Measurements from ENCODE around the gene MGAT4A.
"Not testable (repeated sequence)": the region's sequence is repeated elsewhere in the genome, so short reads cannot be mapped to it uniquely, and the experiment has no call there.

Gene MGAT4A

DNA sequence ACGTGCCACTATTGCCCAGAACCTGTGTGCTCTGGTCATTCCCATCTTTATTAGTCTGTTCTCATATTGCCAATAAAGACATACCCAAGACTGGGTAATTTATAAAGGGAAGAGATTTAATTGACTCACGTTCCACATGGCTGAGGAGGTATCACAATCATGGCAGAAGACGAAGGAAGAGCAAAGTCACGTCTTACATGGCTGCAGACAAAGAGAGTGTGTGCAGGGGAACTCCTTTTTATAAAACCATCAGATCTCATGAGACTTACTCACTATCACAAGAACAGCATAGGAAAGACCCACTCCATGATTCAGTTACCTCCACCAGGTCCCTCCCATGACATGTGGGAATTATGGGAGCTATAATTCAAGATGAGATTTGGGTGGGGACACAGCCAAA, 21.8 kb upstream of the MGAT4A start:
- not testable (repeated sequence) for H3K4me3 ChIP-seq (ENCODE audit: low read length); H3K27ac ChIP-seq (ENCODE audit: low read depth, low read length); H3K27me3 ChIP-seq (ENCODE audit: control insufficient read depth, insufficient read depth, low read length); H3K36me3 ChIP-seq (ENCODE audit: control insufficient read depth, insufficient read depth, low read length); H3K9ac ChIP-seq (ENCODE audit: low read length); H3K4me1 ChIP-seq (ENCODE audit: control insufficient read depth, insufficient read depth, low read length)

DNA sequence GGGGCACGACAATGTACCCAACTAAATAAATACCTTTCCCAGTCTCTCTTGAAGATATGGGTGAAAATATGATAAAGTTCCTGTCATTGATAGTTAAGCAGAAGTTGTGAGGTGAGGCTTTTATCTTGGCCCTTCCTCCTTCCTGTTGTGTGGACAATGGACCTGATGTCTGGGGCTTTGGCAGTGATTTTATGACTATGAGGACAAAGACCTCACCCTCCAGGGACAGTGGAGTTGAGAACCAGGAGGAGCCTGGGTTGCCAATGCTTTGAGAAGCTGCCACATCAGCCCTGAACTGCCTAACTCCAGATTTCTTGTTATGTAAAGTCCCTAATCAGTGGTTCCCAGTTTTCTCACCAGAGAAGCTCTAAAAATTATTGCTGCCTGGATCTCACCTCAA, 20.8 kb upstream of the MGAT4A start:
- Histone ChIP-seq H3K4me3 (ENCODE audit: low read length) (no peak overlapping the region), H3K36me3 (ENCODE audit: control insufficient read depth, insufficient read depth, low read length) (no peaks in the 10 kb centered on the region), H3K9ac (ENCODE audit: low read length) (no peak overlapping the region), H3K4me1 (ENCODE audit: control insufficient read depth, insufficient read depth, low read length) (no peaks in the 10 kb centered on the region), H3K27ac (ENCODE audit: low read depth, low read length) (no peak overlapping the region), H3K27me3 (ENCODE audit: control insufficient read depth, insufficient read depth, low read length) (no peaks in the 10 kb centered on the region)

DNA sequence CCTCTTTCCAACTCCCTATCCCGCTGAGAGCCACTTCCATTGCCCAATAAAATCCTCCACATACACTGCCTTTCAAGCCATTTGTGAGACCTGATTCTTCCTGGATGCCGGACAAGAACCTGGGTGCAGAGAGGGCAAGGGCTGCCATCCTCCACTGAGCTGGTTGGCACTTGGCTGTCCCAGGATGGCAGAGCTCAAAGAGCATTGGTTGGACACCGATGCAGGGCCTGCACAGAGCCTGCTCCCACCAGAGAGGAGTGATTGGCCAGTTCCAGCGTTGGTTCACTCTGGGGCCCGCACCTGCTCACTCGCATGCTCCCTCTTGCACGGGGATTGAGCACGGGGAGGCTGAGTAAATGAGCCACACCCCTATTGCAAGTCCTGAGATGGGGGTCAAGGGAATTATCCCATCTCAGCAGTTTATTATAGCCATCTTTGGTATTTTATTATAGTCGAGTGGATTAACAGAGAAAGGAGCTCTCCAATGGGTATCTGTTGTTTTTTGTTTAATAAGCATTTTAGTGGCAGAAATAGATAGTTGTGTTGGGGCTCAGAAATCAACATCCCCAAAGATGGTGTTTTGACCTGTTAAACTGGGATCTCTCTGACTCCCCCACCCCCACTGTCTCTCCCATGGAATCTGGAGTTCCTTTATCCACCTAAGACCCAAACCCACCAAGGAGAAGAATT, 19.8 kb upstream of the MGAT4A start:
- Histone ChIP-seq H3K27me3 (ENCODE audit: control insufficient read depth, insufficient read depth, low read length) (no peaks in the 10 kb centered on the region), H3K36me3 (ENCODE audit: control insufficient read depth, insufficient read depth, low read length) (no peaks in the 10 kb centered on the region), H3K9ac (ENCODE audit: low read length) (no peak overlapping the region), H3K27ac (ENCODE audit: low read depth, low read length) (no peak overlapping the region), H3K4me3 (ENCODE audit: low read length) (no peak overlapping the region), H3K4me1 (ENCODE audit: control insufficient read depth, insufficient read depth, low read length) (no peaks in the 10 kb centered on the region)

DNA sequence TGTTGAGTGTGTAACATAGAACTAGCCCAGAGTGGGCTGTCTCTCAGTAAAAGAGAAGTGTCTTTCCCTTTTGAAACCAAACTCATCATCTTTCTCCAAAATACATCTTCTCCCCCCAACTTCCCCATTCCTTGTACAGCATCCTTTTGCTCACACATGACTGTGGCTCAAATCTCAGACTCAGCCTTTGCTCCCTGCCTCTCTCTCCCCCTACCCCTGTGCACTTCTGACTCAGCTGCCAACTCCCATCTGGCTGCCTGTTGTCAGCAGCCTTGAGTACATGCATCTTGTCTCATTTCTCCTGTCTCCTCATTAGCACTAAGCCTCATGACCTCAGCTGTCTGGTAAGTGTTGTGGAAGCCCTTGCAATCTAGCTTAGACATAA, 18.1 kb upstream of the MGAT4A start:
- H3K27ac ChIP-seq (ENCODE audit: low read depth, low read length) = no peak overlapping the region
- no peak overlapping the region for H3K4me3 ChIP-seq (ENCODE audit: low read length)
- H3K36me3 ChIP-seq (ENCODE audit: control insufficient read depth, insufficient read depth, low read length) = no peaks in the 10 kb centered on the region
- H3K9ac ChIP-seq (ENCODE audit: low read length) = no peak overlapping the region
- no peaks in the 10 kb centered on the region for H3K4me1 ChIP-seq (ENCODE audit: control insufficient read depth, insufficient read depth, low read length)
- no peaks in the 10 kb centered on the region for H3K27me3 ChIP-seq (ENCODE audit: control insufficient read depth, insufficient read depth, low read length)

DNA sequence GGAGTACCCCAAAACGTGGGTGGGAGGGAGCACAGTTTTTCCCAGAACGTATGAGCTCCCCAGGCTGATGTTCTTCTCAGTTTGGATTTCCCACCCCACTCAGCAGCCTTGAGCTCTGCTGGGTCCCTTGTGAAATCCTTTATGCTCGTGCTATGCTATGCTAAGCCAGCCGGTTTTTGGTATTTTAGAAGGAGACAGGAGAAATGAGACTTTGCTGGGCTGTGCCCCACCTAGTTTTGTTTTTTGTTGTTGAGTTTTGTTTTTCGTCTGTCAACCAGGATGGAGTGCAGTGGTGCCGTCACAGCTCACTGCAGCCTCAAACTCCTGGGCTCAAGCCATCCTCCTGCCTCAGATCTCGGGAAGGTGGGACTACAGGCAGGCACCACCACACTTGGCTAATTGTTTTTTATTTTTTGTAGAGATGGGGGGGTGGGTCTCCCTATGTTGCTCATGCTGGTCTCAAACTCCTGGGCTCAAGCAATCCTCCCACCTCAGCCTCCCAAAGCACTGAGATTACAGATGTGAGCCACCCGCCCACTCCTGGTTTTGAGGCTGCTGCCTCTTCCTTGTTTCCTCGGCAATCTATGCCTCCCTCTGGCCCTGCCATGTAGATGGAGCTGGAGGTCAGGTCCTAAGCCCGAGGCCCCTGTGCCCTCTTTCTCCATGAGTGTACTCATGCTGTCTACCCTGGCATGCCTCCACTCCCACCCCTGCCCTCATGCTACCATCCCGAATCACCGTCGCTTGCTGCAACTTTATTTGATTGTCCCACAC, 17.5 kb upstream of the MGAT4A start:
- H3K27ac ChIP-seq (ENCODE audit: low read depth, low read length) = no peak overlapping the region
- no peak overlapping the region for H3K4me3 ChIP-seq (ENCODE audit: low read length)
- H3K27me3 ChIP-seq (ENCODE audit: control insufficient read depth, insufficient read depth, low read length) = no peaks in the 10 kb centered on the region
- no peak overlapping the region for H3K9ac ChIP-seq (ENCODE audit: low read length)
- no peaks in the 10 kb centered on the region for H3K4me1 ChIP-seq (ENCODE audit: control insufficient read depth, insufficient read depth, low read length)
- H3K36me3 ChIP-seq (ENCODE audit: control insufficient read depth, insufficient read depth, low read length) = no peaks in the 10 kb centered on the region

DNA sequence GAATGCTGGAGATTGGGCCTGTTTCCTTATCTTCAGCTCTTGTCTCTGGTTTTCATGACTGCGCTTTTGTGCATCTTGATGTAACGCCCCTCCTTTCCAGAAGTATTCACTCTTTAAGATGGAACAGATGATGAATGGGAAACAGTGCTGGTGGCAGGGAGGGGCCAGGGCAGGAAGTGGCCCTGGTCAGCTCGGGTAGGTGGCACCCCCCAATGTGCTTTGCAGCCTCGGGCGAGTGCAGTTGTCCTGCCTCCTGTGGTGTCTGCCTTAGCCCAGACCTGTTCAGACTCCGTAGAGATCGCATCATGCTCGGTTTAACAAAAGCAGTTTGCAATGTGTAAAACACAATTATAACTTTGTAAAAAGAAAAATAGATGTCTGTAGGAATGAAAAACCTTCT, 17.0 kb upstream of the MGAT4A start:
- no peak overlapping the region for H3K27ac ChIP-seq (ENCODE audit: low read depth, low read length)
- no peaks in the 10 kb centered on the region for H3K4me1 ChIP-seq (ENCODE audit: control insufficient read depth, insufficient read depth, low read length)
- no peaks in the 10 kb centered on the region for H3K36me3 ChIP-seq (ENCODE audit: control insufficient read depth, insufficient read depth, low read length)
- no peaks in the 10 kb centered on the region for H3K27me3 ChIP-seq (ENCODE audit: control insufficient read depth, insufficient read depth, low read length)
- no peak overlapping the region for H3K9ac ChIP-seq (ENCODE audit: low read length)
- no peak overlapping the region for H3K4me3 ChIP-seq (ENCODE audit: low read length)

DNA sequence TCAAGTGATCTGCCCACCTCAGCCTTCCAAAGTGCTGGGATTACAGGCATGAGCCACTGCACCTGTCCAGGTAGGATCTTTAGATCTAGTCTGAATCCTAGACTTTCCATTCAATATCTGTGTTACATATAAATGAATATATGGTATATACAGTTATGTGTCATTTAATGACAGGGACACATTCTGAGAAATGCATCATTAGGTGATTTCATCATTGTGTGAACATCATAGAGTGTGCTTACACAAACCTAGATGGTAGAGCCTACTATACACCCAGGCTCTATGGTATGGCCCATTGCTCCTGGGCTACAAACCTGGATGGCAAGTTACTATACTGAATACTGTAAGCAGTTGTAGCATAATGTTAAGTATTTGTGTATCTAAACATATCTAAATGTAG, 15.5 kb upstream of the MGAT4A start:
- no peaks in the 10 kb centered on the region for H3K36me3 ChIP-seq (ENCODE audit: control insufficient read depth, insufficient read depth, low read length)
- no peaks in the 10 kb centered on the region for H3K27me3 ChIP-seq (ENCODE audit: control insufficient read depth, insufficient read depth, low read length)
- H3K27ac ChIP-seq (ENCODE audit: low read depth, low read length) = no peak overlapping the region
- no peaks in the 10 kb centered on the region for H3K4me1 ChIP-seq (ENCODE audit: control insufficient read depth, insufficient read depth, low read length)
- H3K9ac ChIP-seq (ENCODE audit: low read length) = no peak overlapping the region
- no peak overlapping the region for H3K4me3 ChIP-seq (ENCODE audit: low read length)

DNA sequence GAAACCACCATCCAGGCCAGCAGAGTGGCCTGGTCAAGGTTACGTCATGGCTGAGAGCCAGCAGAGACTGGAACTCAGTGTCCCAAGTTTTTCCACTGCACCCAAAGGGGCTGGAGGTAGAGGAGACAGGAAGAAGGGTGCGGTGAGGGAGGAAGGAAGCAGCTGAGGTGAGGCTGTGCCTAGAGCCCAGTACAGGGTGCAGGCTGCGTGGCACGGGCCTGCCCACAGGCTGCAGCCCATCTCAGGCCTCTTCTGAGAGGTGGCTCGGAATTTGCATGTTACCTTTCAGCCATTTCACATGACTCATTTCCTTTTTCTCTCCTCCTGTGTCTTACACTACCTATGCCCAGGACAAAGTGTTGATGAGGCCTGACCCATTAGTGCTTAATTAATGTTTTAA, 13.7 kb upstream of the MGAT4A start:
- no peaks in the 10 kb centered on the region for H3K27me3 ChIP-seq (ENCODE audit: control insufficient read depth, insufficient read depth, low read length)
- no peak overlapping the region for H3K9ac ChIP-seq (ENCODE audit: low read length)
- no peak overlapping the region for H3K4me3 ChIP-seq (ENCODE audit: low read length)
- no peak overlapping the region for H3K27ac ChIP-seq (ENCODE audit: low read depth, low read length)
- no peaks in the 10 kb centered on the region for H3K36me3 ChIP-seq (ENCODE audit: control insufficient read depth, insufficient read depth, low read length)
- H3K4me1 ChIP-seq (ENCODE audit: control insufficient read depth, insufficient read depth, low read length) = no peaks in the 10 kb centered on the region

DNA sequence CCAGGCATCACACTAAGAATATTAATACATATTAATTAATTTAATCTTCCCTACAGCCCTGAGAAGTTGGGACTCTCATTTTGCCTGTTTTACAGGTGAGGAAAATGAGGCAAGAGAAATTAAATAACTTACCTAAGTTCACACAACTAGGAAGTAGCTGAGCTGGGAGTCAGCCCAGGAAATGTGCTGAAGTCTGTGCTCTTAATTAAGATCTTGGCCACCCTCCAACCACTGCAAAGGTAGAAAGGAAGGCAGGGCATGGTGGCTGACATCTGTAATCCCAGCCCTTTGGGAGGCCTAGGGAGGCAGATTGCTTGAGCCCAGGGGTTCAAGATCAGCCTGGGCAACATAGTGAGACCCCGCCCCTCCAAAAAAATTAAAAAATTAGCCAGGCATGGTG, 12.9 kb upstream of the MGAT4A start:
- Histone ChIP-seq H3K27ac (ENCODE audit: low read depth, low read length) (no peak overlapping the region), H3K4me1 (ENCODE audit: control insufficient read depth, insufficient read depth, low read length) (no peaks in the 10 kb centered on the region), H3K27me3 (ENCODE audit: control insufficient read depth, insufficient read depth, low read length) (no peaks in the 10 kb centered on the region), H3K36me3 (ENCODE audit: control insufficient read depth, insufficient read depth, low read length) (no peaks in the 10 kb centered on the region), H3K4me3 (ENCODE audit: low read length) (no peak overlapping the region), H3K9ac (ENCODE audit: low read length) (no peak overlapping the region)

DNA sequence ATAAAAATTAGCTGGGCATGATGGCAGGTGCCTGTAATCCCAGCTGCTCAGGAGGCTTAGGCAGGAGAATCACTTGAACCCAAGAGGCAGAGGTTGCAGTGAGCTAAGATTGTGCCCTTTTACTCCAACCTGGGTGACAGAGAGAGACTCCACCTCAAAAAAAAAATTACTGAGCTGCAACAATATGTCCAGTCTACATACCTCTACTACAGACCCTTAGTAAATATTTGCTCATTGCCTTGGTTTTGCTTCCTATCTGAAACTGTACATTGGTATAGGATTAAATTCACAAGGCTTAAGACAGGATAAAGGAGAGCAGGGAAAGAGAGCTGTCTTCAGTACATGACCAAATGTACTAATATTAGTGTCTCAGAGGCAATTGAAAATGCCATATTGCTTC, 8.1 kb upstream of the MGAT4A start:
- Histone ChIP-seq H3K9ac (ENCODE audit: low read length) (no peak overlapping the region), H3K27me3 (ENCODE audit: control insufficient read depth, insufficient read depth, low read length) (no peaks in the 10 kb centered on the region), H3K4me1 (ENCODE audit: control insufficient read depth, insufficient read depth, low read length) (no peaks in the 10 kb centered on the region), H3K4me3 (ENCODE audit: low read length) (no peak overlapping the region), H3K27ac (ENCODE audit: low read depth, low read length) (no peak overlapping the region), H3K36me3 (ENCODE audit: control insufficient read depth, insufficient read depth, low read length) (no peaks in the 10 kb centered on the region)

DNA sequence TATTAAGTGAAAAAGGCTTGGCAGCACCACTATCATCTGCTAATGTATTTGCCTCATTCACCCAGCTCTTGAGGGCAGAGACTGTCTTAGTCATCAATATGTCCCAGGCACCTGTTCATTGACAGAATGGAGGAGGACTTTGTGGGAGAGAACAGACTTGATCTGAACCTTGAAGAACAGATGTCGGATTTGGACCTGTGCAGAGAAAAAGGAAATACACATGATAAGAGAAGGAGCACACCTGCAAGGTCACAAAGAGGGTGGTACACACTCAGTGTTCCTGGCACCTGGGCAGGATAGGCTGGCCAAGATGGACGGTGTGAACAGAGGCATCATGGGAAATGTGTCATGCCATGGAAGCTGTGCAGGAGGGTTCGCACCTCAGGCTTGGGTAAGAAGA, 7.4 kb upstream of the MGAT4A start:
- Histone ChIP-seq H3K27me3 (ENCODE audit: control insufficient read depth, insufficient read depth, low read length) (no peaks in the 10 kb centered on the region), H3K9ac (ENCODE audit: low read length) (no peak overlapping the region)

DNA sequence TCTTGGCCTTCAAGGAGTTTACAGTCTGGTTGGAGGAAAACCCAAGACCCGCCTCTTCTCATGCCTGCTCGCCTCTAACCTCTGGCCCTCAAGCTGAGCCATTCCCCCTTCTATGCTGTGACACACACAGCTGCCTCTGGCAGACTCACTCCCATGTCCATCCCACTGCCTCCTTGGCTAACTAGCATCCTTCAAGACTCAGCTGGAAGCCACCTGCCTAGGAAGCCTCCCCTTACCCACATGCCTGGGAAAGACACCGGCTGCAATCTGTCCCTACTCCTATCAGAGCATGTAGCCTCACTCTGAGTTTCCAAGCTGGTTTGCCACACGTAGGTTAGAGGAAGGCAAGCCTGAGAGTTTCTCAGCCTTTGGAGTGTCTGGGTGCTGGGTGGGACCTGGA, 6.9 kb upstream of the MGAT4A start:
- no peak overlapping the region for H3K9ac ChIP-seq (ENCODE audit: low read length)
- H3K4me3 ChIP-seq (ENCODE audit: low read length) = no peak overlapping the region
- H3K27me3 ChIP-seq (ENCODE audit: control insufficient read depth, insufficient read depth, low read length) = no peaks in the 10 kb centered on the region
- H3K4me1 ChIP-seq (ENCODE audit: control insufficient read depth, insufficient read depth, low read length) = no peaks in the 10 kb centered on the region
- no peaks in the 10 kb centered on the region for H3K36me3 ChIP-seq (ENCODE audit: control insufficient read depth, insufficient read depth, low read length)
- H3K27ac ChIP-seq (ENCODE audit: low read depth, low read length) = no peak overlapping the region

More for the DNA sequence above, 7.4 kb upstream of the MGAT4A start:
- Histone ChIP-seq H3K4me3 (ENCODE audit: low read length) (no peak overlapping the region), H3K4me1 (ENCODE audit: control insufficient read depth, insufficient read depth, low read length) (no peaks in the 10 kb centered on the region), H3K36me3 (ENCODE audit: control insufficient read depth, insufficient read depth, low read length) (no peaks in the 10 kb centered on the region), H3K27ac (ENCODE audit: low read depth, low read length) (no peak overlapping the region)

DNA sequence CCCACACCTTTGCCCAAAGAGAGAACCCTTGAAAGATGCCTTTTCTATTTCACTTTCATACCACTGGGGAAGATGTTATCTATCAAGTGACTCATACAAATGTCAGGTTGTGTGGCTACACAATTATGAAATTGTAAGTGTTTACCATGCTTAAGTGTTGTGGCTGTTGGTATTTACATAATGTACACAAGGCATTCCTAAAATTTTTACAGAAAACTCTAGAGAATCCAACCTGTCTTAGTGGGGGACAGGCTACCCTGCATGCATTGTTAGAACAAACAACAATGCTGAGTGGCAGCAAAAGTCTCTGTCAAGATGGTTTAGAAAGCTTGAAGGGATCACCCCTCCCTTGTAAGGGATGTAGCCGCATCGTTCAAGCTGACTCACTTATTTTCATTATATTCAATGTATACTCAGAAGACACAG, 5.5 kb upstream of the MGAT4A start:
- H3K4me3 ChIP-seq (ENCODE audit: low read length) = no peak overlapping the region
- H3K4me1 ChIP-seq (ENCODE audit: control insufficient read depth, insufficient read depth, low read length) = peaks cover 5% of the 10 kb centered on the region
- no peak overlapping the region for H3K9ac ChIP-seq (ENCODE audit: low read length)
- no peaks in the 10 kb centered on the region for H3K27me3 ChIP-seq (ENCODE audit: control insufficient read depth, insufficient read depth, low read length)
- no peak overlapping the region for H3K27ac ChIP-seq (ENCODE audit: low read depth, low read length)
- H3K36me3 ChIP-seq (ENCODE audit: control insufficient read depth, insufficient read depth, low read length) = no peaks in the 10 kb centered on the region
